ENCODE results near the gene HAUS3. TPM values are rescaled to one million over a fixed set of nuclear protein-coding genes. Genes with fewer than 3 reads are reported as not detected.
A peak's percentile ranks its signal among the peaks of the same experiment; 100 is the strongest.

The HAUS3 gene, protein sequence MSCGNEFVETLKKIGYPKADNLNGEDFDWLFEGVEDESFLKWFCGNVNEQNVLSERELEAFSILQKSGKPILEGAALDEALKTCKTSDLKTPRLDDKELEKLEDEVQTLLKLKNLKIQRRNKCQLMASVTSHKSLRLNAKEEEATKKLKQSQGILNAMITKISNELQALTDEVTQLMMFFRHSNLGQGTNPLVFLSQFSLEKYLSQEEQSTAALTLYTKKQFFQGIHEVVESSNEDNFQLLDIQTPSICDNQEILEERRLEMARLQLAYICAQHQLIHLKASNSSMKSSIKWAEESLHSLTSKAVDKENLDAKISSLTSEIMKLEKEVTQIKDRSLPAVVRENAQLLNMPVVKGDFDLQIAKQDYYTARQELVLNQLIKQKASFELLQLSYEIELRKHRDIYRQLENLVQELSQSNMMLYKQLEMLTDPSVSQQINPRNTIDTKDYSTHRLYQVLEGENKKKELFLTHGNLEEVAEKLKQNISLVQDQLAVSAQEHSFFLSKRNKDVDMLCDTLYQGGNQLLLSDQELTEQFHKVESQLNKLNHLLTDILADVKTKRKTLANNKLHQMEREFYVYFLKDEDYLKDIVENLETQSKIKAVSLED
- total RNA-seq, result 10 to 100 TPM in 4 of 5 donors, 1 to 10 TPM in 1; 7.6 to 37.4 (median 17.5) TPM
- 1 to 10 TPM; 5.5 to 7.4 (median 6.8) TPM for polyA plus RNA-seq
- long read RNA-seq, donor 1, result 0 reads
- long read RNA-seq, donor 2, partial matches to known transcripts, result 0 of 4 reads
- long read RNA-seq, donor 2, other reads (novel, unspliced or antisense), result 0 of 4 reads
- long read RNA-seq, donor 3, result 0 reads
- long read RNA-seq, donor 4, result 0 reads
- long read RNA-seq, donor 5, partial matches to known transcripts, result 0 of 1 reads
- long read RNA-seq, donor 5, other reads (novel, unspliced or antisense), result 0 of 1 reads
- long read RNA-seq, donor 6, result 0 reads
- long read RNA-seq, donor 7, result 0 reads
- long read RNA-seq, donor 8, result 0 reads
- long read RNA-seq, donor 9, result 0 reads
- long read RNA-seq, donor 10, result 0 reads

DNA sequence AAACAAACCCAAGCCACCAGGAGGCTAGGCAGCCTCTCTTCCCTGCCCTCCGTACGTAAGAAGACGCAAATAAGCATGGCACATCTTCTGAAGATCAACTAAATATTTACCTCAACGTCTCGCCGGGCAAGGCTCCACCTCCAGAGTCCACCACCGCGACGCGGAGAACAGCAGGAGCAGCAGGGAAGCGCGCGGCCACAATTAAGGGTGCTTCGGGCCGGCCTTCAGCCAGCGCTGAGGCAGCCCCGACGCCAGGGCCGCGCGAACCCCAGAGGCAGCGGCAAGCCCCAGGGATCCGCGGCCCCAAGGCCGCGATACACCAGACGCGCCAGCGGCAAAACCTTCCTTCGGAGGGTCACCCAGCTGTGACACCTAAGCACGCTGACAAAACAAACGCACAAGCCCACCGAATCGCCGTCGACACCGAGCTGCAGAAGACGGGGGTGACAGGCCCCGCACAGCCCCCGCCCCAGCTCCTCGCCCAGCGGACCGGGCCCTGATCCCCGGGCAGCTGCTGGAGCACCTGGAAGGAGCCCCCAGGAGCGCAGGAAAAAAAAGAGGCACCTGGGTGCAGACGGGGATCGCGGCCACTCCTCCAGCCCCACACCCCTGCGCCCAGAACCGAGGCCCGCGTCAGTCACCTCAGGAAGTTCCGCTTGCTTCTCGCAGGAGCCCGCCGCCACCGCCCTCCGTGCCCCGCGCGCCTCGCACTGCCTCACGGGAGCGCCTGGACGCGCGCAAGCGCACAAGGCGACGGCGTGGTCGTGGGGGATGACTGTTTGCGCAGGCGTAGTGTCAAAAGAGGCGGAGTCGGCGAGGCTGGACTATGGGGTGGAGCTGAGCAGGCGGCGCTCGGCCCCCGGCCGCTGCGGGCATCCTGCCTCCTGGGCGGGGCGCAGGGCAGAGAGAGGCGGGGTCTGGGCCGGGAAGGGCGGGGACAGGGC, at the start of gene HAUS3, which contains the start of gene POLN:
Gene HAUS3, minus strand, starts transcription at position 712 of the 944 bp plus-strand sequence. CDS start 1,175 bp downstream, outside the sequence.
Gene POLN, minus strand, starts transcription at position 712 of the 944 bp plus-strand sequence. CDS start 12,890 bp downstream, outside the sequence.
- H3K4me1 ChIP-seq, result peaks cover 14 to 91% (median 51%) of the 10 kb centered on the region in 4 donors
- H3K9me3 ChIP-seq, result no peaks in the 10 kb centered on the region
- TF ChIP-seq POLR2A (IDR thresholded peaks at IDR 0.05) (peak in 1 of 4 donors; percentile 48), EP300 (IDR thresholded peaks at IDR 0.05) (no peak), POLR2AphosphoS5 (IDR thresholded peaks at IDR 0.05) (peak; percentile 92 to 99 (median 97))
- TF ChIP-seq, protein P1, sequence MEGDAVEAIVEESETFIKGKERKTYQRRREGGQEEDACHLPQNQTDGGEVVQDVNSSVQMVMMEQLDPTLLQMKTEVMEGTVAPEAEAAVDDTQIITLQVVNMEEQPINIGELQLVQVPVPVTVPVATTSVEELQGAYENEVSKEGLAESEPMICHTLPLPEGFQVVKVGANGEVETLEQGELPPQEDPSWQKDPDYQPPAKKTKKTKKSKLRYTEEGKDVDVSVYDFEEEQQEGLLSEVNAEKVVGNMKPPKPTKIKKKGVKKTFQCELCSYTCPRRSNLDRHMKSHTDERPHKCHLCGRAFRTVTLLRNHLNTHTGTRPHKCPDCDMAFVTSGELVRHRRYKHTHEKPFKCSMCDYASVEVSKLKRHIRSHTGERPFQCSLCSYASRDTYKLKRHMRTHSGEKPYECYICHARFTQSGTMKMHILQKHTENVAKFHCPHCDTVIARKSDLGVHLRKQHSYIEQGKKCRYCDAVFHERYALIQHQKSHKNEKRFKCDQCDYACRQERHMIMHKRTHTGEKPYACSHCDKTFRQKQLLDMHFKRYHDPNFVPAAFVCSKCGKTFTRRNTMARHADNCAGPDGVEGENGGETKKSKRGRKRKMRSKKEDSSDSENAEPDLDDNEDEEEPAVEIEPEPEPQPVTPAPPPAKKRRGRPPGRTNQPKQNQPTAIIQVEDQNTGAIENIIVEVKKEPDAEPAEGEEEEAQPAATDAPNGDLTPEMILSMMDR (IDR thresholded peaks at IDR 0.05), result no peak
- intact Hi-C loops (cut with DNase I; ENCODE audit: low total_unique reads), result loop anchor here (10.0 kb wide), 1 partner anchor 173 kb away; the partner anchor contains the start of genes CFAP99 and ZFYVE28
- peaks cover 0 to 11% (median 9%) of the 10 kb centered on the region in 4 donors for H3K36me3 ChIP-seq
- WGBS, 5 donors, result 0 to 2% (median 1%) methylated on average over 51 to 88 of the region's 88 CpGs
- DNase-seq, result peak; percentile 99
- H3K27ac ChIP-seq, result peak within 1 kb of the TSS; percentile 83 to 89 (median 86)
- H3K27me3 ChIP-seq, result no peaks in the 10 kb centered on the region
- H3K4me3 ChIP-seq, result peak within 1 kb of the TSS; percentile 69 to 97 (median 93)

DNA sequence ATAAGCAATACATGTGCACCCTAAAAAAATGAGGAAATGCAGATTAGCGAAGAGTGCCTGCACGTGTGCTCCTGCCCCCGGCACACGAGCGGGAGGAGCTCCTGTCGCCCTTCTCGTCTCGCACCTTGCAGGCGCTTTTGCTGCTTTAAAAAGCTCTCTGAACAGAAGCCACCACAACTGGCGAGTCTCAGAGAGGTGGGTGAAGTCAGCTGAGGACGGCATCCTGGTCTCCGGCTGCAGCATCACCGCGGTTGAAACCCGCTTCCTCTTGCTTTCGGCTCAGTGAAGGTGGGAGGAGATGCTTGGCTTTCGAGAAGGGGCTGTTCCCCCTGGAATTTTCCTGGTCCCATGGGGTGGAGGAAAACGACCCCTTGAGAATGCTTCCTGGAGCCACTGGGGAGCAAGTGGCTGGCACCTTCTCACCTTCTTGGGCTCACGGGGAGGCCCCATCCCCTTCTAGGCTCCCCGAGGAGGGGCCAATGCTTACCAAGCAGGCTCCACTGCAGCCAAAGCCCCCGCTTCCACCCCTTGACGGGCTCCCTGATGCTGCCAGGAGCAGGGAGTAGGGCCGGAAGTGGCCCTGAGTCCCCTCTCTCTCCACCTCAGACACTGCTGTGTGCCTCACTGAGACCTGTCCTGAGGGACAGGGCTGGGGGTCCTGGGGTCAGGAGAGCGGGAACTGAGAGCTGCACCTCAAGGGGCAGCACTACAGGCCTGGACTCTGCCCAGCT, 49.2 kb upstream of the HAUS3 start:
- peak overlapping the region in 1 of 5 donors; percentile 34 for H3K27ac ChIP-seq
- peak; percentile 37 to 64 for DNase-seq
- WGBS, 5 donors, result 61 to 81% (median 74%) methylated on average over 20 to 24 of the region's 24 CpGs

DNA sequence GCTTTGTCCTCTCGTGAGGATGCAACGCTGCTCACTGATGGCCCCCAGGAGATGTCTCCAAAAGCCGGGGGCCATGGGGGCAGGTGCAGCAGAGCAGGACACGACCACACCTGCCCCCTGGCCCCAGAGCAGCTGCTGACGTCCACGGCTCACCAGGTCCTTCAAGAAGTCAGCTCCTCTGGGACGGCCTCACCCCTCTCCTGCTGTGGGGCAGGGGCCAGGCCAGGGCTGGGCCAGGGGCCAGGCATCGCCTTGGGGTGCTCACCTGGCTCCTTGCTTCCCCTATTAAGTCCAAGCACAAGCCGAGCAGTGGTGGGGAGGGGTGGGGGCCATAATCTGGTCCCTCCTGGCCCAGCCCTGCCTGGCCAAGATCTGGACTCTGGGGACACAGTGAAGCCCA, 48.6 kb upstream of the HAUS3 start:
- peaks cover 0 to 4% (median 2%) of the 10 kb centered on the region in 4 donors for H3K36me3 ChIP-seq
- WGBS, 5 donors, result 67 to 90% (median 86%) methylated on average over 1 to 9 of the region's 9 CpGs
- no peak overlapping the region for H3K4me3 ChIP-seq
- peaks cover 0 to 11% (median 5%) of the 10 kb centered on the region in 4 donors for H3K4me1 ChIP-seq
- H3K27ac ChIP-seq, result peak overlapping the region in 1 of 5 donors; percentile 33
- TF ChIP-seq, protein P1 (IDR thresholded peaks at IDR 0.05), result no peak
- TF ChIP-seq POLR2A (IDR thresholded peaks at IDR 0.05) (no peak), EP300 (IDR thresholded peaks at IDR 0.05) (no peak), POLR2AphosphoS5 (IDR thresholded peaks at IDR 0.05) (no peak)
- H3K9me3 ChIP-seq, result no peaks in the 10 kb centered on the region
- no peak for DNase-seq
- H3K27me3 ChIP-seq, result no peaks in the 10 kb centered on the region
- intact Hi-C loops (cut with DNase I; ENCODE audit: low total_unique reads), result no loop called here

More for the DNA sequence above, 49.2 kb upstream of the HAUS3 start:
- intact Hi-C loops (cut with DNase I; ENCODE audit: low total_unique reads), result no loop called here
- no peaks in the 10 kb centered on the region for H3K27me3 ChIP-seq
- TF ChIP-seq EP300 (IDR thresholded peaks at IDR 0.05) (no peak), POLR2AphosphoS5 (IDR thresholded peaks at IDR 0.05) (no peak), POLR2A (IDR thresholded peaks at IDR 0.05) (no peak)
- TF ChIP-seq, protein P1 (IDR thresholded peaks at IDR 0.05), result no peak
- peaks cover 0 to 4% (median 2%) of the 10 kb centered on the region in 4 donors for H3K36me3 ChIP-seq
- H3K9me3 ChIP-seq, result no peaks in the 10 kb centered on the region
- no peak overlapping the region for H3K4me3 ChIP-seq
- H3K4me1 ChIP-seq, result peaks cover 0 to 11% (median 5%) of the 10 kb centered on the region in 4 donors
